GM18858 (cell line): Measurements from ENCODE around the gene MTMR1.

Experiments
- ATAC-seq: cut with Tn5 transposase; IDR thresholded peaks from one replicate; pipeline ENCODE4 v1.9.1; 2021; ENCODE audit not compliant: unreplicated experiment

The MTMR1 gene

GRCh38 chrX:150777328-150777992 lies 84.3 kb downstream of the MTMR1 start:
- no peak for ATAC-seq

GRCh38 chrX:150779385-150779784 lies 86.2 kb downstream of the MTMR1 start:
- ATAC-seq, result no peak

GRCh38 chrX:150781677-150782076 lies 88.5 kb downstream of the MTMR1 start:
- ATAC-seq, result no peak

GRCh38 chrX:150790021-150790420 lies 96.8 kb downstream of the MTMR1 start:
- ATAC-seq, result no peak

GRCh38 chrX:150792949-150793527 lies 99.8 kb downstream of the MTMR1 start:
- ATAC-seq, result no peak

GRCh38 chrX:150805736-150806135 lies 112.5 kb downstream of the MTMR1 start:
- ATAC-seq, result no peak

GRCh38 chrX:150806827-150807226 lies 113.6 kb downstream of the MTMR1 start:
- ATAC-seq, result no peak

- ATAC-seq, result no peak
Observed at GRCh38 chrX:150813922-150814321, 120.7 kb downstream of the MTMR1 start.
